ENCODE measurements around the gene BCAS1.

DNA sequence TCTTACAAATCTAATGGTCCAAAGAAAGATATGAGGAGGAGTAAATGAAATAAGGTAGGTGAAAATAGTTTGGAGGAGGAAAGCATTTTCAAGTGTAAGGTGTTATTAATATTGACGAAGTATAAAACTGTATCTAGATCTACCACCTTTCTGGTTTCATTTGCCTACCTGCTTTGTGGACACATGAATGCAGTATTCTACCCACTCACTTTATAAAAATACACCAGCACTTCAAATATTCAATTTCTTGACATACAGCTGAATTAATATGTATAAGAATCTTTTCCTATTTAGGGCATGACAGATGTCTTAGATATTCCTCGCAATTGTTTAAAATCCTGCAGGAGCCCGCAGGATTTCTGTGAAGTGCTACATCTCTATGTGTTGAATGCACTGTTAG lies 108.0 kb downstream of the BCAS1 start:
- TF ChIP-seq, protein P1, sequence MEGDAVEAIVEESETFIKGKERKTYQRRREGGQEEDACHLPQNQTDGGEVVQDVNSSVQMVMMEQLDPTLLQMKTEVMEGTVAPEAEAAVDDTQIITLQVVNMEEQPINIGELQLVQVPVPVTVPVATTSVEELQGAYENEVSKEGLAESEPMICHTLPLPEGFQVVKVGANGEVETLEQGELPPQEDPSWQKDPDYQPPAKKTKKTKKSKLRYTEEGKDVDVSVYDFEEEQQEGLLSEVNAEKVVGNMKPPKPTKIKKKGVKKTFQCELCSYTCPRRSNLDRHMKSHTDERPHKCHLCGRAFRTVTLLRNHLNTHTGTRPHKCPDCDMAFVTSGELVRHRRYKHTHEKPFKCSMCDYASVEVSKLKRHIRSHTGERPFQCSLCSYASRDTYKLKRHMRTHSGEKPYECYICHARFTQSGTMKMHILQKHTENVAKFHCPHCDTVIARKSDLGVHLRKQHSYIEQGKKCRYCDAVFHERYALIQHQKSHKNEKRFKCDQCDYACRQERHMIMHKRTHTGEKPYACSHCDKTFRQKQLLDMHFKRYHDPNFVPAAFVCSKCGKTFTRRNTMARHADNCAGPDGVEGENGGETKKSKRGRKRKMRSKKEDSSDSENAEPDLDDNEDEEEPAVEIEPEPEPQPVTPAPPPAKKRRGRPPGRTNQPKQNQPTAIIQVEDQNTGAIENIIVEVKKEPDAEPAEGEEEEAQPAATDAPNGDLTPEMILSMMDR (IDR thresholded peaks at IDR 0.05 in 2 of 3, conservative IDR thresholded peaks at IDR 0.05 in 1 of 3; ENCODE audit: borderline replicate concordance in 1 of 3, insufficient read depth in 1 of 3, low read depth in 2 of 3, low read length in 2 of 3) = no peak
- TF ChIP-seq CEBPB (IDR thresholded peaks at IDR 0.05; ENCODE audit: low read depth) = no peak
- no peak for TF ChIP-seq ZFX (IDR thresholded peaks at IDR 0.05)
- TF ChIP-seq POLR2A (IDR thresholded peaks at IDR 0.05; ENCODE audit: borderline replicate concordance, extremely low read depth, insufficient read depth, insufficient read length) = no peak
- no peak for TF ChIP-seq POLR2AphosphoS5 (IDR thresholded peaks at IDR 0.05; ENCODE audit: low read depth, low read length)
